K562 (cell line): Measurements from ENCODE around the gene FAM171A1.
"Not testable (repeated sequence)": the region's sequence is repeated elsewhere in the genome, so short reads cannot be mapped to it uniquely, and the experiment has no call there.

ENCODE experiments used
- CBFB ChIP-seq: sonication (generic); formaldehyde crosslinking; IDR thresholded peaks from 2 replicates; pipeline ENCODE4 v1.4.0; 2020; ENCODE audit warnings: mild to moderate bottlenecking, missing genetic modification reagents
- ZNF239 ChIP-seq: fragments of 250-450 bp; sonication (Bioruptor Pico); IDR thresholded peaks from 2 replicates; pipeline ENCODE4 v1.4.0; 2020; ENCODE audit warnings: mild to moderate bottlenecking
- ZNF740 ChIP-seq, 3 experiments: fragments of 200-800 bp in 1 of 3; sonication (Bioruptor generic) in 1 of 3; sonication (generic) in 1 of 3; formaldehyde crosslinking in 1 of 3; IDR thresholded peaks; 2 replicates each; pipeline versions ENCODE4 v1.6.1 to v1.8.0; 2016 to 2022; ENCODE audit warnings: mild to moderate bottlenecking in 2 of 3, missing compliant biosample characterization in 2 of 3, missing genetic modification characterization in 2 of 3, missing genetic modification reagents in 1 of 3

GRCh38 chr10:15269838-15270237 is 101.3 kb downstream of the FAM171A1 start:
- not testable (repeated sequence) for TF ChIP-seq ZNF740 (CRISPR knock-in tag; IDR thresholded peaks at IDR 0.05); ZNF740 (tag; IDR thresholded peaks at IDR 0.05); ZNF239 (CRISPR knock-in tag); CBFB (CRISPR knock-in tag)
